ENCODE results near the gene PRKCQ. TPM values are rescaled to one million over a fixed set of nuclear protein-coding genes. Genes with fewer than 3 reads are reported as not detected.

The PRKCQ gene
- total and polyA plus RNA-seq, 2 of the 8 experiments (the other 6 are each of a cell fraction or from before 2014, with no cell fraction given) = 9.1 to 22.6 TPM

DNA sequence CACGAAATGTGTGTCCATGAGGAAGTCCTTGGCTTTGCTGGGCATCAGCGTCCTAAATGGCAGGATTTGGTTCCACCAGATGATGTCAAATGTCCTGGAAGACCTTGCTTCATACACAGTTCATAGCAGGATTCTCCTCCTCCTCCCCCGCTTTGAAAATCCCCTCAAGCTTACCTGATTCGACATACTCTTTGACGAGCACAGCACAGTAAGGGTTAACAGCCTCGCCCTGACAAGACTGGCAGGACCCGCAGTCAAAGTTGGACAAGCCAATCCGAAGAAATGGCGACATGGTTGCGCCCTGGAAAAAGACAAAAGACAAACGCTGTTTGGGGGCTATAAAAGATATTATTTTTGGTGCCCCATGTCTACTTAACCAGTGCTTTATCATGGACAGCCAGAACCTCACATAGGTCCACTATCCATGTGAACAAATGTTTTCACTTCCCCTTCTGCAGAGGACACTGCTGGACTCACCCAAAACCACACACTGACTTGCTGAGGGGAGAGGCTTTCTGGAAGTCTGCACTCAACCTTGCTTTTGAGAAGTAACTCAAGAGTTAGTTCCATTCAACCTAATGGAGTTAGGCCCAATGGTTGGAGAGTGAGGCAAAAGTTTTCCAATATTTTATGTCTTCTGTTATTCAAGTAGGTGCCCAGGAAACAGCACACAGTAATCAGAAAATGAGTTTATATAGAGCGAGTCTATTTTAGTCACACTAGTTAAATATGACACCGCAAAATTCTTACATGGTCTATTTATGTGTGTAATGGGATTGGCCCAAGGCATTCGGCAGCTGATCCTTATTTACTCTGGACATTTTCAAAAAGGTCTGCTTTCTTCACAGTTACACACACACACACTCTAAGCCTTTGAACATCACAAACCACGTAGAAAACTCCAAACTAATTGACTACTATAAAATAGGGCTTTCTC, 65.0 kb downstream of the PRKCQ start (continued):
- TF ChIP-seq, protein P1, sequence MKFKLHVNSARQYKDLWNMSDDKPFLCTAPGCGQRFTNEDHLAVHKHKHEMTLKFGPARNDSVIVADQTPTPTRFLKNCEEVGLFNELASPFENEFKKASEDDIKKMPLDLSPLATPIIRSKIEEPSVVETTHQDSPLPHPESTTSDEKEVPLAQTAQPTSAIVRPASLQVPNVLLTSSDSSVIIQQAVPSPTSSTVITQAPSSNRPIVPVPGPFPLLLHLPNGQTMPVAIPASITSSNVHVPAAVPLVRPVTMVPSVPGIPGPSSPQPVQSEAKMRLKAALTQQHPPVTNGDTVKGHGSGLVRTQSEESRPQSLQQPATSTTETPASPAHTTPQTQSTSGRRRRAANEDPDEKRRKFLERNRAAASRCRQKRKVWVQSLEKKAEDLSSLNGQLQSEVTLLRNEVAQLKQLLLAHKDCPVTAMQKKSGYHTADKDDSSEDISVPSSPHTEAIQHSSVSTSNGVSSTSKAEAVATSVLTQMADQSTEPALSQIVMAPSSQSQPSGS (IDR thresholded peaks at IDR 0.05; ENCODE audit: low read length) = no peak
- no peak for TF ChIP-seq KDM1A (IDR thresholded peaks at IDR 0.05; ENCODE audit: borderline replicate concordance, low read length)
- TF ChIP-seq, protein P2, sequence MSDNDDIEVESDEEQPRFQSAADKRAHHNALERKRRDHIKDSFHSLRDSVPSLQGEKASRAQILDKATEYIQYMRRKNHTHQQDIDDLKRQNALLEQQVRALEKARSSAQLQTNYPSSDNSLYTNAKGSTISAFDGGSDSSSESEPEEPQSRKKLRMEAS (IDR thresholded peaks at IDR 0.05) = no peak
